NCI-H146 treated with DMSO at 0.1 percent for 48 hours (cell line): ENCODE measurements around the gene CLEC7A.

Source experiments
- DNase-seq: peaks from one replicate; lab custom pipeline; 2025; ENCODE audit not compliant: unreplicated experiment; lab: John Stamatoyannopoulos, UW

CLEC7A gene

DNA sequence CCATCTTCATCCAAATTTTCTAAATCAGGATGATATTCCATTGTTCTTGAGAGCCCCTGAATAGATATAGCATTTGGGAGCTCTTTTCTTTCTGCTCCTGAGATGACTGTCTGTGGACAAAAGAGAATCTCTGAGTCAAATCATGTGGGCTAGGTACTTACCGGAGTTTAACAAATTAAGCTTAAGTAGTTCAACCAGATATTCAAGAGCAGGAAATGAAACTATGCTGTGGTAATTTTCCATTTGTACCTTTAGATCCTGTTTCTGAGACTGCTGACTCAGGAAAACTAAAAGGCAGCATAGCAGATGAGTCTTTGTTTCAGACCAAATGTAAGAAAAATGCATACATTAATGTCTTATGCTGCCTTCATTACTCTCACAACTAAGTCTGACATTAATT lies at the start of gene CLEC7A:
CLEC7A (minus strand) TSS at position 158 of the 400 bp plus-strand sequence; CDS start at position 41, 117 bp downstream.
- no peak for DNase-seq

DNA sequence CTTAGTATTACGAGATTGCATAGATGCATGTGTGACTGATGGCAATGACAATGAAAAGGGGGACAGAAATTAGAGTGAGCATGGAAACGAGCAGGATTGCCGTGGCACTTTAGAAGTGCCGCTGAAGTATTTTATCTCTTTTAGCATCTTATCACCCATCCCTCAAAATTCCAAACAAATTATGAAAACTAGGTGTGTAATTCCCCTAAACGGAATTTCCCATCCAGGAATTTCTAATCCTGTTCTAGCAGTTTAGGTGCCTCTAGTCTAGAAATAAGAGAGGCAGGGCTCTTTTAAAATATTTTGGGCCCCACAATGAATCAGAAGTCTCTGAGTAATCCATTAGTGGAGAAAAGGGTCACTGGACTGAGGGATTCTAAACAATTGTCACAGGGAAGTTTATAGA lies 49.8 kb upstream of the CLEC7A start:
- no peak for DNase-seq

DNA sequence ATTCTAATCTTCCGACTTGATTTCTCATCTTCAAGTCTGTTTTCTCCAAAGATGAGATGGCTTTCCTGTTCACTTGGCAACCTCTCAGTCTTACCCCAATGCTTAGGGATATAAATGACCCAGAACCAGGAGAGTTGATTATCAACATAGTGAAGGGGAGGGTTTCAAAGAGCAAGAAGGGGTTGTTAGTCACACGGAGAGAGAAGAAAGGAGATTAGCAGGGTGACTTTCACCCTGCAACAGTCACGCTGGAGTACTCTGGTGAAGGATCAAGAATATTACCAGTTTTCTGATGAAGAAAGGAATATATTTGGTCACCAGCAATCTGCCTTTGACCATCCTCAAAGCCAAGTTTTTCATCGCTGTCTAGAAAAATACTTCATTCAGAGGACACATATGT lies 48.8 kb upstream of the CLEC7A start, which contains the start of gene TMEM52B:
TMEM52B (plus strand) TSS at position 212 of the 400 bp plus-strand sequence. CDS start 543 bp downstream, outside the sequence.
- DNase-seq, result no peak

- DNase-seq, result no peak
Measured at GRCh38 chr12:10175846-10176636, 46.0 kb upstream of the CLEC7A start.

DNA sequence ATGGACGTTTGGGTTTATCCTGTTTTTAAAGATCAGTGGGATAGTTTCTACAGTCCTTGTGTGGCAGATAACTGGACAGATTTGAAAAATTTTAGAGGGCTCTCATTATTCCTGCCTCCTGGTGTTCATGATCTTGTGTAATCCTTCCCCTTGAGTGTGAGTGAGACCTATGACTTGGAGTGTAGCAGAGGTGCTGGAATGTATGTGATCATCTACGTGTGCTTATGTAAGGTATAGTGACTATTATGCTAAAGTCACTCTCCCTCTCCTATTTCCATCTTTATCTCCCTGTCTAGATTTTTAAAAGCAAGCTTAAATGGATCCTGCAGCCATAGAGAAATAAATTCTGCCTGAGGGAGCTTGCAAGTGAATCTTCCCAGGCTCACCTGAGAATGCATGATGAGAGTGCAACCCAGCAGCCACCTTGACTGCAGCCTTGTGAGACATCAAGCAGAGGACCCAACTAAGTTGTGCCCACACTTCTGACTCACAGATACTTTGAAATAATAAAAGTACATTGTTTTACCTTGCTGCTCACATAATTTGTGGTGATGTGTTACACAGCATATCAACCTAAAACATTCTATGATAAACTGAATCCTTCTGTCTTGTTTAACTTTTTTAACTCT lies 45.1 kb upstream of the CLEC7A start:
- DNase-seq, result no peak

DNA sequence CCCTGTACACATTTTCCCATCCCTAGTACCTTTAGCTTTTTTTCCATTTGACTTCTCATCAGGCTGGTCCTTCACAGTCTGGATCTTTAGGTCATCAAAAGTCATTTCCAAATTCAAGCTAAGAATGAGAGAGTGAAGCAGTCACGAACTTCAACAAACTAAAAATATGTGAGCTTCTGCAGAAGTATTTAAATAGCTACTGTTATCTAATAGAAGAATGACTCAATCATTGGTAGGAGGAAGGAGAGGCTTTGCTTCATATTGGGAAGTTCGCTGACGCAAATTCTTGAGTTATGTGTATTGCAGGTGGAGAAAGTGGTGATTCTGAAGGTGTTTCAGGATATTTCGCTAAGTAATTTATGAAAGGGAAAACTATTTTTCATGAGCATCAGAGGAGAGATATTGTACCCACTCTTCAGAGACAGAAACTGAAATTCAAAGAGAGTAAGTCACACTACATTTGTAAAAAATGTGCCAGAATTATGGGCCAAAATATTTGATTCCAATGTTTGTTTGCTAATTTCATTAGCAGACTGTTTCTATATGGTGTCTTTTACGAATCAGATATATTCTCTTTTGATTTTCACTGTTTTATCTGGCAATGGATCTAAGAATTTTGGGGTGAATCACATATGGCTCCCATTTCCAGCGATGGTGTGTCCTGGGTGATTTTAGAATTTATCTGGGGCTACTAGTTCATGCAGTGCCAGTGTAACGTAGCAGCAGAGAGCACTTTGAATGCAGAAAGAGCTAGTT lies 42.2 kb upstream of the CLEC7A start, which contains the start of gene OLR1:
OLR1 (minus strand) TSS at position 160 of the 756 bp plus-strand sequence; CDS start at position 105, 55 bp downstream.
- DNase-seq, result no peak

DNA sequence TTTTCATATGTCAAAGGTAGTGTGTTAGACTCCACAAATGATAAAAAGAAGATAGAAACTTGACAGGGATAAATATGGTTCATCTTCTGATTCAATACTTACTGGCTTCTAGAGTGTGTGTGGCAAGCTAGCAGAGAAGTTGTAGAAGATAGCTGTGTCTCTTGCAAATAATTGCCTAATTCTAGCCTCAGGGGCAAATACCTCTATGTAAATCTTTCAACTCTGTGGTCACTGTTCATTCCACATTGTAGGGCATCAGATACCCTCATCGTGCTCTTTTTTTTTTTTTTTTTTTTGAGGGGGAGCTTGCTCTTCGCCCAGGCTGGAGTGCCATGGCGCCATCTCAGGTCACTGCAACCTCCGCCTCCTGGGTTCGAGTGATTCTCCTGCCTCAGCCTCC lies 40.2 kb upstream of the CLEC7A start:
- DNase-seq, result no peak

GRCh38 chr12:10169104-10169503 lies 39.1 kb upstream of the CLEC7A start:
- no peak for DNase-seq

- DNase-seq, result no peak
Measured at GRCh38 chr12:10167599-10167998, 37.6 kb upstream of the CLEC7A start.

DNA sequence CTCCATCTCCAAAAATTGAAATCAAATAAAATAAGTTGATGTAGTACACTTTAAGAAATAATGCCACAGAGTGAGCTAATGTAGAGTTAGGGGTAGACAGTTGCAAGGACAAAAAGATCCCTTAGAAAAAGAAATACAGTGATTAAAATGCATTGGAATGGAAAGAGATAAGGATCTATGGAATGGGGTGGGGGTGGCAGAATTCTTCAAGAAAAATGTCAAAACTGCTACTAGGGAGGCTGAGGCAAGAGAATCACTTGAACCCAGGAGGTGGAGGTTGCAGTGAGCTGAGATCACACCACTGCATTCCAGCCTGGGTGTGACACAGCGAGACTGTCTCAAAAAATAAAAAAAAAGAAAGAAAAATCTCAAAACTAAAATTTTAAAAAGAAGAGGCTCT lies 35.4 kb upstream of the CLEC7A start:
- DNase-seq, result no peak

DNA sequence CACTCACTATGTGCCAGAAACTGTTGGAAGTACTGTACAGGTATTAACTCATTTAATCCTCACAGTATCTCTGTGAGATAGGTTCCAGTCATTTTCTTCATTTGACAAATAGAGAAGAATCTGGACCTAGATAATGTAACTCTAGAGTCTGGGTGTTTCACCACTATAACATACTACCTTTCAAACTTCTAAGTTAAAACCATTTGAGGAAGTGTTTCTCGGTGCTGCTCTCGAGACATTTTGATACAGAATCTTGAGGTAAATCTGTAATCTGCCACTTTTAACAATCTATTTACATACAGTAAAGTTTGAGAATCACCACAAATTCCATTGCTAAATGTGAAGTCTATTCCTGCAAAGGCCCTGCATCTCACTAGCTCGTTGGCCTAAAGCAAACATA lies 33.1 kb upstream of the CLEC7A start:
- DNase-seq, result no peak

GRCh38 chr12:10160617-10161385 lies 30.8 kb upstream of the CLEC7A start:
- no peak for DNase-seq

GRCh38 chr12:10159280-10159679 lies 29.3 kb upstream of the CLEC7A start:
- no peak for DNase-seq

- DNase-seq, result no peak
Measured at GRCh38 chr12:10158406-10158805, 28.4 kb upstream of the CLEC7A start.

DNA sequence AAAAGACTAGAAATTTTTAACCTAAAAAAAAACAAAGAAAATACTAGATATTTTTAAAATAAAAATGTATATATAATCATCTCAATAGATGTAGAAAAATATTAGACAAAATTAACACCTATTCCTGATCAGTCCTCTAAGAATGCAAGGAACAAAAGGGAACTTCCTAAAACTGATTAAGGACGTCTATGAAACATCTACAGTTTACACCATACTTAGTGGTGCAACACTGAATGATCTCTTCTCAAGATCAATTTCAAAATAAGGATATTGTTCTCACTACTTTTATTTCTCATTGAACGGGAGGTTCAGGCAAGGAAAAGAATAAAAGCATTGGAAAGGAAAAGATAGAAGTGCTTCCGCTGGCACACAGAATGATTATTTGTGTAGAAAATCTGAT lies 26.0 kb upstream of the CLEC7A start:
- DNase-seq, result no peak

DNA sequence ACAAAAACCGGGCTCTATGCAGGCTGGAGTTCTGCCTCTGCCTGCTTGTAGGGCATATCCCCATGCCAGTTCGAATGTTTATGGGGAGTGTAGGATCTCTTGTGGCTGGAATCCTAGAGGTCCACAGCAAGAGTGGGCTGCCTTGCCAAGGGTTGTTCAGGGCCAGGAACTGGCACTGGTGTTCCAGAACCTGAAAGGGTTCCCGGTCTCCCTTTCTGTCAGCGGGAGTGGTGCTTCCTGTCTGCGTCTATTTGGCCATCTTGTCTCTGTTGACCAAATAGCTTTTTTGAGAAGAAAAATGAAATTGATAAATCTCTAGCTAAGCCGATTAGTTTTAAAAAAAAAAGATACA lies 24.1 kb upstream of the CLEC7A start:
- DNase-seq, result no peak

- peak; percentile 68 for DNase-seq
Measured at GRCh38 chr12:10153271-10154144, 23.5 kb upstream of the CLEC7A start.

GRCh38 chr12:10151621-10152020 lies 21.6 kb upstream of the CLEC7A start:
- no peak for DNase-seq

DNA sequence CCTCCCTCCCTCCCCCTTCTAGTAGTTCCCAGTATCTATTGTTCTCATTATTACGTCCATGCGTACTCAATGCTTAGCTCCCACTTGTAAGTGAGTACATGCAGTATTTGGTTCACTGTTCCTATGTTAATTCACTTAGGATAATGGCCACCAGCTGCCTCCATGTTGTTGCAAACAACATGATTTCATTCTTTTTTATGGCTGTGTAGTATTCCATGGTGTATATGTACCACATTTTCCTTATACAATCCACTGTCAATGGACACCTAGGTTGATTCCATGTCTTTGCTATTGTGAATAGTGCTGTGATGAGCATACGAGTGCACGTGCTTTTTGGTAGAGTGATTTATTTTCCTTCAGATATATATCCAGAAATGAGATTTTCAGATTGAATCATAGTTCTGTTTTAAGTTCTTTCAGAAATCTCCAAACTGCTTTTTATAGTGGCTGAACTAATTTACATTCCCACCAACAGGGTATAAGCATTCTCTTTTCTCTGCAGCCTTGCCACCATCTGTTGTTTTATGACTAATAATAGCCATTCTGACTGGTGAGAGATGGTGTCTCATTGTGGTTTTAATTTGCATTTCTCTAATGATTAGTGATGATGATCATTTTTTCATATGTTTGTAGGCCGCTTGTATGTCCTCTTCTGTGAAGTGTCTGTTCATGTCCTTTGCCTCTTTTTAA lies 17.9 kb upstream of the CLEC7A start:
- no peak for DNase-seq
